NCI-H2196 treated with DMSO at 0.1 percent for 48 hours (cell line): ENCODE results near the gene DGKB.

Source experiments
- DNase-seq: peaks from one replicate; lab custom pipeline; 2025; ENCODE audit not compliant: unreplicated experiment; lab: John Stamatoyannopoulos, UW

Gene DGKB

DNA sequence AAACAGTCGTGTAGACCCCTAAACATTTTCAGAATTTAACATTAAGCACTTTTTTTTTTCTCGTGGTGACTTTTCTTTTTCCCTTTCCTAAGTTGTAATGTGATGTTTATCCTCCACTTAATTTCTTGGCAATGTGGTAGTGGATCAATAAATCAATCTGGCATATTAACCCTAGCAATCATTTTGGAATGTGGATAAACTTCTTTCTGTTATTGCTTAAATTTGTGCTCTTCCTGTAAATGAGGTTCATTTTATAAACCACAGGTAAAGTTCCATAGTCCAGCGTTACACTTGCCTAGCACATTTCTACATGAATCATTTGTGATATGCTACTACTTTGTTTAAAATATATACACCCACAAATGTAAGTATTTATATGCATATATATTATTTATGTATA, 665.7 kb downstream of the DGKB start:
- no peak for DNase-seq

DNA sequence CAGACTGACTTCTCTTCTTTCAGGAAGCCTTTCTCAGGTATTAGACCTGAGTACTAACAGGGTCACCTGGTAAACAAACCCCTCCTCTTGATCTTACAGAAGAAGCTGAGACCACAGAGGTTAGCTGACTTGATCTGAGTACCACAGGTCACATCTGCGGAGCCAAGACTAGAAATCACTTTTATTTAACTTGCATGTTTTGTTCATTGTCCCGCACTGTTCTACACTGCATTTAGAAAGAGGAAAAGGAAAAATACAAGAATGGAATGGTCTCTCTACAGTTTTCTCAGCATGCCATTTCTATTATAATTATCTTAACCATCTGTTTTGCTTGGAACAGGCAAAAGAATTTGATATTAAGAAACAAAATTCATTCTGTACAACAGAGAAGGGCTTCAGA, 667.5 kb downstream of the DGKB start:
- no peak for DNase-seq

DNA sequence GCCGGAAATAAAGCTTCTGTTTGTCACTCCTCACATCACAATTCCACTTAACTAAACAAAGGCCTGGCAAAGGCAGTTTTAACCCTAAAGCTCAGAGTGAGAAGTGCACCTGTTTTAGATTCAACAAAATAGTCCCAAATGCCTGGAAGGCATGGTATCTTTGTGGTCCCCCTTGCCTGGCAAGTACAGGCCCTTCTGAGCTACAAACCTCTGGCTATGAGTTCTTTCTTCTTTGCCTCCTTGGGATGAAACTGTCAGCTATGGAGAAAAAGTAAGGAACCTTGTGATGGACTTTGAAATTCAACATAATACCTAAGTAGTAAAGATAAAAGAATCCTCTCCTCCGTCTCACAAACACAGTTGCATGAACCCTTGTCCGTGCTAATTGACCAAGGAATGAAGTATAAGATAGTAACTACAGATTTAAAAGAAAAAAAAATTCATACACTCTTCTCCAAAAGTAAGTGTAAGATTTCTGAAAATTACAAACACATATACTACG, 668.6 kb downstream of the DGKB start:
- DNase-seq: no peak

DNA sequence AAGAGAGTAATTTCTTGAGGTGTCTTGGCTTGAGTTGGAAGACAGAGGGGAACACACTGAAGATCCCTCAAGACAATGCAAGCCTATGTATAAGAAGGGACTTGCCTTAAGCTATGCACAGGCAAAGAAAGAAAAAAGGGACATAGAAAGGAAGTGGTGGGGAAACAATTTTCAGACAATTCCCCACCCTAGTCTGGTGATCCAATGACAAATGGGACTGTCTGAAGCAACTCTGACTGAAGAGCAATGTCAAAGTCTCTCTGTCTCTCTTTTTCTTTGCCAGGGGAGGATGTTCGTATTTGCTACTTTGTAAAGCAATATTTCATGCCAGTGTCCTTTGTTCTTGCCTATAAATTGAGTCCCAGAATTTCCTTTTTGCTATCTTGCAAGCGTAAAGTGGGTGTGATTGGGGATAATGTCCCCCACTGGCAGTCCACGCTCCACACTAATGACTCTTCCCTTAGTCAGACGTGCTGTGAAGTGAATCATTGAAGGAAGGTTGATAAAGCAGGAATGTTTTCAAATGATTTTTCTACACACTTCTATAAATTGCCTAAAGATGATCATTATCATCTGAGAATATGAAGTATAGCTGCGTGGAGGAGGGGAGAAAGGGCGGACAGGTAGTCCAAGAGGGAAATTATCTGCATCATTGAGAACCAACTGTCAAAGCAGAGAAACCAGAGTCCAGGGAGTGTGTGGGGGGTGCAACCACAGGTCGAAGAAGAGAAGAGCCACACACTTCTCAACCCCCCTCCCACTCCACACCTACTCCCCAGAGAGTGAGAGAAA, 669.3 kb downstream of the DGKB start:
- no peak for DNase-seq

DNA sequence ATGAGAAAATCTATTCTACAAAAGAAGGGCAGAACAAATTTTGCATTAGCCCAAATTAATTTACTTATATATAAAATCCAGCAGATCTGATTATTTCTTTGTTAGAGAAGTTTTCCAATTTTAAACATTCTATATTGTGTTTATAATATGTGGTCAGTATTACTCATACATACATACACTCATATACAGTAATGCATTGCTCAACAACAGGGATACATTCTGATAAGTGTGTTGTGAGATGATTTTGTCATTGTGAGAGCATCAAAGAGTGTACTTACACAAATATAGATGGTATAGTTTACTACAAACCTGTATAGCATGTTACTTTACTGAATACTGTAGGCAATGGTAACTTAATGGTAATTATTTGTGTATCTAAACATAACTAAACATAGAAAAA, 673.5 kb downstream of the DGKB start:
- no peak for DNase-seq

DNA sequence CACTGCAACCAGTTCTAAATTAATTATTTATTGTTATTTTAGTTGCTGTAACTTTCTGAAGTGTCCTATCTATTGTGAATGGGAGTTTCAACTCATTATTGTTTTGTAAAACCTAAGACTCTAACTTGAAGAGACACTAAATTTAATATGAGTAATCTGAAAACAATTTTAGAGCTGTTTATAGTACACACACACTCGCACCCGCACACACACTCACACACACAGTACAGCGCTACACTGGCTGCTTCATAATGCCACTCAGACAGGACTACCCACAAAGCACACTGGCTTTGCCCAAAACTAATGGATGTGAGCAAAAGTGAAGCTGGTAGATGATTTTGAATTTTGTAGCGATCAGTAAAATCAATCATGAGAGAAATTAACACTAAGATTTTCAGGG, 674.2 kb downstream of the DGKB start:
- no peak for DNase-seq

DNA sequence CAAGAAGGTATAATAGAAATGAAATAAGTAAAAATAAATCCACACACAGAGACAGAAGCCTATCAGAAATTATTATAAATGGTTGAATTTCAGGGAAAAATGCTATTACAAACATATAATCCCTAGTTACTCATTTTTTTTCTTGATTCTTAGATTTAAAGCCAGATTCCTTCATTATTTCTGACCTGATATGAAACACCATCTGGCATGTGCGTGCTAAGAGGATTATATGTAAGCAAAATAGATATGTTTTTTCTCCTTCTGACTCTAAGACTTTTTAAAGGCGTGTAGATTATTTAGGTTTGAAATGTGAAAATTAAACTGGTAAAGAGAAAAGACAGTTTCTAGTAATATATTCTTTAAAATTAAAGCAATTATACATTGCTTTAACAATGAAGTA, 676.4 kb downstream of the DGKB start:
- no peak for DNase-seq

DNA sequence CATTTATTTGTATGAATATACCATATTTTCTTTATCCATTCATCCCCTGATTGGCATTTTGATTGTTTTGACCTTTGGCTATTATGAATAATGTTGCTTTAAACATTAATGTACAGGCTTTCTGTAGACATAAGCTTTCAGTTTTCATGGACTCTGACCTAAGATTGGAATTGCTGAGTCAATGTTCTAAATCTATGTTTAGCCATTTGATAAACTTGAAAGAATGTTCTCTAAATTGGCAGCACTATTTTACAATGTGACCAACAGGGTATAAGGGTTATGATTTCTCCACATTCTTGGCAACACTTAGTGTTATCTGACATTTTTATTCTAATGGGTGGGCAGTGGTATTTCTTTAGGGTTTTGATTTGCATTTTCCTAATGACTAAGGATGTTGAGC, 683.4 kb downstream of the DGKB start:
- no peak for DNase-seq

DNA sequence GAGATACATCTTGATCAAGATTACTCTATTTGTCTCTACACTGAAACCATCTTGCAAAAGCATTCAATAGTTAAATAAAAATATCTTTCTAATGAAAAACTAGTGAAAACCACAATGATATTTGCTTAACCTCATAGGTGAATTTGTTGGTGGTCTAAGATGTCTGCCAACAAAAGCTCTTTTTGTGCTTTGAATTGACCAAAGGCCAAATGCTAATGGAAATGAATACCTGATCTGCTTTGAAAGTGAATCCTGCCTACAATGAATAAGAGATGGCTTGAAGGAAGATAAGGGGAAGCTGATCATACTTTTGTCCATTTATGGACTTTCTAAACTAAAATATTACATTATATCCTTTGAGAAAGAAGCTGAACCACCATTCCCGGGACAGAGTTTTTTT, 684.2 kb downstream of the DGKB start:
- DNase-seq: no peak

DNA sequence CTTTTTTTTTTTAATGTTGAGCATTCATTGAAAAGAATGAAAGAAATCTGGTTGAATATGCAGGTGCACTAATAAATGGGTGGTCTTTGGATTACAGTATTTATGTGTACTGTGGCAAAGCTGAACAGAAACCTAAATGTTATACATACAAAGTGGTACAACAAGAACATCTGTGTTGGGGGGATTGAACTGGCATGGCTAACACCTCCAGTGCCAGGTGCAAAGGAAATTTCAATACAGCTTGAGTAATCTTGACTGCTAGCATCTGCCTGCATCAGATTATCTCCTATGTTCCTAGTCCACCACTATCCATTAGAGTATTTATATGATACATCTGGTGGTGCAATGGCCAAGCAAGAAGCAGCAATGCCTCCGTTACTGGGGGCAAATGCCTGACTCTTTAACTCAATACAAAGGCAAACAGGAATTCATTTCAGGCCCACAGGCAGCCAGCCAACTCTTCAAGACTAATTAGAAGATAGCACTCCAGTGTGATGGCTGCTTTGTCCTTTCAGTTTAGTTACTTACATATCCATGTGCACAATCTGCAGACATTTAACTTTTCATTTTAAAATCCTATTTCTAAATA, 692.6 kb downstream of the DGKB start:
- DNase-seq: no peak

DNA sequence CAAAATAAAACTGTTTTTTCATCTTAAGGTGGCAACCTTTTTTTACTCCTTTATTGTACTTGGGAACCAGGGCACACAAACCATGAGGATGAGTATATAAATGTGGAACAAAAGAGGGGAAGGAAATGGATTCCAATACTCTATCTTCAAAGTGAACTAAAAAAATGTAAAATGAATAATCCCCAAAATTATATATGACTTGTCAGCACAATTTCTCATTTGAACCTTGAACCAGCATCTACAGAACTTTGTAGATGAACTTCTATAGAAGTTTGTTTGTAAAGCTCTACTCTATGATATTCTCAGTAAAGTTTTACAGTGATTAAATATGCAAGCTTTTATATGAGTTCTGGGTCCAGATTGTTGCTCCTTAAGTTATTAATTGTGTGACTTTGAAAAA, 694.8 kb downstream of the DGKB start:
- no peak for DNase-seq

DNA sequence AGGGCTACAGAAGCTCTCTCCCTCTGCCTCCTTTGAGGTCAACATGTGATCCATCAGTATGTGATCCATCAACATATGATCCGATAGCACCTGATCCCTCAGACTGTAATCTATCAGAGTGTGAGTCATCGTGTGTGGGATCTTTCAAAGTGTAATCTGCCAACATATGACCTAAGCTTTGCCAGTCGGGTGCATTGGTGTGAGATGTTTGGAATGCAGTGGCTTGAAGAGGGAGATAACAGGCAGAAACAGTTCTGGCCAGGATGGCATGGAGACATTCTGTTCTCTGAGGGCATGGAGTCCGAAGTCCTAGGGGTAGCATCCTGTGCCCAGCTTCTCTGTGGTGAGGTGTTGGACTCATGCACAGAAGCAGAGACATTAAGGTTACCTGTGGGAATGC, 695.4 kb downstream of the DGKB start:
- no peak for DNase-seq

DNA sequence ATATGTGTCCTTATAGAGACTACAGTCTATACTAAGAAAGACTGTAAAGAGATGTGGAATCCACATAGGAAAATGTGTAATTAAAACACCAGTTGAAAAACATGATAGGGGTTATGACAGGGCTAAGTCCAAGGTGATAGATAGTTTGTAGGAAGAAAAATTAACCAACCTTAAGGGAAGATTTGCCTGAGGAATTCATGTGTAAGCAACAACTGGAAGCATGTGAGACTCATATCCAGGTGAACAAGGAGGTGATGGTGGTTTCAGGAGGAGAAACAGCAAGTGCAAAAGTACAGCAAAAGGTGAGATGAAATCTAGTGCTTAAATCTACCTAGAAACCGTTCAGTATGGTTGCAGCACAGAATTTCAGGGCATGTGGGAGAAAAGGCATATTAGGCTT, 696.4 kb downstream of the DGKB start:
- no peak for DNase-seq

DNA sequence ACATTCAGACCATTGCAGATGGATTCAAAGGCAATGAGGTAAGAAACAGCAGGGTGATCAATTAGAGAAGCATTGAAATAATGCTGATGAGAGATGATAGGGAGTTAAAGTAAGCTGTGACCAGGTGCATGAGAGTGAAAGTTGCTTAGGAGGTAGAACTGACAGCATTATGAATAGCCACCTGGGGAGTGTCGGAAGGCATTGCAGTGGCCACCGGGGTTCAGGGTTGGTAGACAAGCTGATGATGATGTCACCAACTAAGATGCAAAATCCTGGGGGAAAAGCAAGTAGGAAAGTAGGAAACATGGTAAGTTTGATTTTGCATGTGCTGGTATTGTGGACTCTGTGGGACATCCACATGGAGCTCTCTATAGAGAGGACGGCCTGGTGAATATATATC, 701.2 kb downstream of the DGKB start:
- no peak for DNase-seq

DNA sequence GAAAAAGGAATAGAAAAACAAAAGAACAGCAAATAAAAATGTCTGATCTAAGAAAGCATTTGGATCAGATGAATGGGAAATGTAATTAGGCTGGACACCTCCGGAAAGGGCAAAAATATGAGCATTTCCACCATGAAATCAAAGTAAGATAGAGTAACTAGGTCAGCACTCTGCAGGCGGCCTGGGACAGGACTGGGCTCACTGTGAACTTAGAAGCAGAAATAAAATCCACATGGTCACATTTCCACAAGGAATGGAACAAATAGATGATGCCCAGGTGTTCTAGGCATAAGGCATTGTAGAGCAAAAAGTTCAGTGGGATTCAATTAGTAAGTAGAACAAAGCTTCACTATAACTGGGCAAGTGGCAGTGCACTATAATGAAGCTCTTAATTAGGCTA, 703.2 kb downstream of the DGKB start:
- no peak for DNase-seq

DNA sequence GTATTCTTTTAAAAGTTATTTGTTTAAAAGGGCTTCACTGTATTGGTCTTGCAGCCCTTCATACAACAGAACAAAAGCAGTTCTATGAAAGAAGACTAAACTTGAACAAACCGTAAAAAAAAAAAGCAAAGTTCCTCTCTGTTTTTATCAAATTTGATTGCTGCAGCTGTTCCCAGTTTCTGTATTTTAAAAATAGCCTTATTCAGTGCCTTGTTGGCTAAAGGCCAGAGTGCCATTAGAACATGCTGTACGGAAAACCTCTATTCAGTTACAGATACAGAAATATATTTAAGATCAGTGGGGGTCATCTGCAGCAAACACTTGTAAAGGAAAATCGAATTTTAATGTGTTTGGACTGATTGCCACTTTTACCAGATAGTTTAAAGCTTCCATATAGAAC, 705.3 kb downstream of the DGKB start:
- no peak for DNase-seq

DNA sequence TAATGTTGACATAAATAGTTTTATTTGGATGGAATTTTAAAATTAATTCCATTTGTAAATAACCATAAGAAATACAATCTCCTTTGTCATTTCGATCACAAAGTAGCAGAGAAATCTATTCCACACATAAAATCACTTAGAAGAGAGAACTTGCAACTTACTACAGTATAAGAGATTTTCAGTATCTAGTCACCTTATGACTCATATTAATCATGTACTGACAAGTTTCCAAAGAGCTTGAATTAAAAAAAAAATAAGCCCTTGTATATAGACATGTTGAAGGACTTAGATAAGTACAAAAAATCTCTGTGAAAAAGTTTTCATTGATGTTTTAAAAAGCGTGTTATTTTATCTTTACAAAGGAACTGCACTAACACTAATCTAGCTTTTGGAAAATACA, 706.0 kb downstream of the DGKB start:
- DNase-seq: no peak

DNA sequence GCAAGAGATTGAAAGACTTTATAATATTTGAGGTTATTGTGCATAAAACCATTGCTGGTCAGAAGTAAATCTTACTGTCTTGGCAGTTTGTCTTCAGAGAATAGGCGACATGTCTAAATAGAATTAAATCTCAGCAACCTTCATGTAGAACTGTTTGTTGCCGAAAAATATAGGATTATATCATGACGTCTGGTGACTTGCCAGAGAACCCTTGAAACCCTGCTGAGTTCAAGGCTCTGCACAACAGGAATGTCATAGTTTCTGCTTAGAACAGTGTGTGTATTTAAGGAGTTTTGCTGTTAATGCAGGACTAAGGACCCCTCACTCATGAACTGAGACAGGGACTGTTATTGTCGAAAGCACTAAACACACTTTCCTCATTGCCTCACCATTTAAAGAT, 706.7 kb downstream of the DGKB start:
- DNase-seq: no peak

DNA sequence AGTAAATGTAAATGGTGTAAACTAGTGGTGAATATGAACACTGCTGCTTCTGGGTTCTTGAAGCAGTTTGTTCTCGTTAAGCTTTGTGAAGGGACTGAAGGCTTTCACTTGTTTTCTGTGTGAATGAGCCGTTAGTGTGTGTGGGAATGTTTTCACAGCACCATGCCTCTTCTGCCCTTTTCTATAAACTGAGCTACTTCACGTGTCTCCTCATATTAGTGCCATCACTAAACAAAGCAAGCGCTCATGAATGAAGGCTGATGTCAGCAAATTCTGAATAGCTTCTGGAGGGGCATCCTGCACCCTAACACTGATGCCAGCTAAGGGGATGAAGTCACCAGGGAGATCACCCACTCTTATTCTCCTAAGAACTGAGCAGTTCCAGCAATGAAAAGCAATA, 707.5 kb downstream of the DGKB start:
- DNase-seq: no peak

DNA sequence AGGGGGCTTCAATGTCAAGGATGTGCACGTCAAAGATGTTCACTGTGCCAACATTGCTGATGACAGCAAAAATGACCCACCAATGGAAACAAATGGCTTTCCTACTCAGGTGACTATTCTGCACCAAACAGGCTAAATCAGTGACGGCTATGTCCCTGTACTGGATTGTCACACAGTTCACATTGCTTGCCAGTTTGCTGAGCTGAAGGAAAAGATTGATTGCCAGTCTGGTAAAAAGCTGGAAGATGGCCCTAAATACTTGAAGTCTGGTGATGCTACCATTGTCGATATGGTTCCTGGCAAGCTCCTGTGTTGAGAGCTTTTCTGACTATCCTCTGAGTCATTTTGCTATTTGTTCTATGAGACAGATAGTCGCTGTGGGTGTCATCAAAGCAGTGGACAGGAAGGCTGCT, 710.9 kb downstream of the DGKB start:
- no peak for DNase-seq

DNA sequence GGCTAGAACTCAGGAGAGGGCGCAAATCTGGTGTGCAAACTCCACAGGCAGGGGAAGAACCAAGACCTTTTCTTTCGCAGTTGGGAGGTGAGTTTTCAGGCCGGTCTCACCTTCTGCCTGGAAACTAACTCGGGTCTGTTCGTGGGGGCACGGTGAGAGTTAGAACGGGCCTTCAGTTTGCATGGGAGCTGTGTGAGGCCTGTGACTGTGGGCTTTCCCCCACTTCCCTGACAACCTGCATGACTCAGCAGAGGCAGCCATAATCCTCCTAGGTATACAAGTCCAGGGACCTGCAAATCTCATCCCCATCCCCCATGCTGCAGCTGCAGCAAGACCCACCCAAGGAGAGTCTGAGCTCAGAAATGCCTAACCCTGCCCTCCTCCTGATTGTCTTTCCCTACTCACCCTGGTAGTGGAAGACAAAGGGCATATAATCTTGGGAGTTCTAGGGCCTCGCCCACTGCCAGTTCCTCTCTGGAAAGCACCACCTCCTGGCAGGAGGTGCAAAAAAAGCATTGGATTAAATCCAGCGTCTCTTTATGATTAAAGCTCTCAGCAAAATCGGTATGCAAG, 718.2 kb downstream of the DGKB start:
- DNase-seq: no peak

DNA sequence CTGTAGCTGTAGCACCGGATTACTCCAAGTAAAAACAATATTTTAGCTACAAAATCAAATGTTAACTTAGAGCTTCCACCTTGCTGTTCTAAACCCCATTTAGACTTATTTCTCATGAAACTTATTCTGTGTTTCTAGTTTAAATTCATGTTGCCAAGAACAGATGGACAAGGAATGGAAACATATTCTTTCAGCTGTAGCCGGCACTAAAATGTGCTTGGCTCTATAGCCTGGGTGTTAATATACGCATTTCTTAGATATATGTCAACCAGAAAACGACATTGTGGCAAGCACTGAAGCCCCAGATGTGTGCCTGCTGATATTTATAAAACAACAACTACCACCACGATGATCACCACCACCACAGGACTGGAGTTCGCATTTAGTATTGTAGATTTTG, 722.8 kb downstream of the DGKB start:
- DNase-seq: no peak

DNA sequence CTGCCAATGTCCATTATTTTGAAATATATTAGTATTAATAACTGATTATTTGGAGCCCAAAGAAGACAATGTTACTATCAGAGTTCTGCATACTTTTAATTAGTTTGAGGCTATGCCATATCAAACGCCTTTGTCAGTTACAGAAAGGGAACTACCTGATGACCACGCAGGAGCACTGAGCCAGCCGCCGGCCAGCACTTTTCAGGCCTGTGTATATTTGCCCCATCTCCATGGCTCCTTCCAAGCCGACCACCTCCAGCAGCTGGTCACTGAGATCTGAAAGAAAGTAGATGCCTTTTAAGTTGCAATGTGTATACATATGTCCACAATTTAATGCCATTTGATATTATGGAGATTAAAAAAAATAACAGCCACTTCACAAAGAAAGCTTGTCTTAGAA, 724.7 kb downstream of the DGKB start:
- DNase-seq: no peak
